HG03460 (cell line): ENCODE data around the gene HIP1.
"Not testable (repeated sequence)": the region's sequence is repeated elsewhere in the genome, so short reads cannot be mapped to it uniquely, and the experiment has no call there.

Source experiments
- ATAC-seq: cut with Tn5 transposase; IDR thresholded peaks from one replicate; pipeline ENCODE4 v1.9.1; 2021; ENCODE audit not compliant: unreplicated experiment

HIP1 gene

GRCh38 chr7:75583255-75583654, 155.5 kb downstream of the HIP1 start:
- ATAC-seq = no peak

GRCh38 chr7:75579899-75580298, 158.8 kb downstream of the HIP1 start:
- no peak for ATAC-seq

DNA sequence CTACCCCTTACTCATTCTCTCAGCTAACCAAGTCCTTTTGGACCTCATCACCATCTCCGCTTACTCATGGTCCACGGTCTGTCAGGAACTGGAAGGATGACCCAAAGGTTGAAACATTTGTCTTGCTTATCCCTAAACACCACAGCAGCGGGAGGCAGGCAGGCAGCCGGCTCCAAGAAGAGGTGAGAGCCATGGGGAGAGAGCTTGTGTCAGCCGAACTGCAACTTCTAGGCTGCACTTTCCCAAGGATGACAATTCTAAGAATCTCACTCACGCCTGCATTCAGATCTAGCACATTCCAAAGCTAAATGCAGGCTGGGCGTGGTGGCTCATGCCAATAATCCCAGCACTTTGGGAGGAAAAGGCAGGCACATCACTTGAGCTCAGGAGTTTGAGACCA, 160.7 kb downstream of the HIP1 start:
- no peak for ATAC-seq

DNA sequence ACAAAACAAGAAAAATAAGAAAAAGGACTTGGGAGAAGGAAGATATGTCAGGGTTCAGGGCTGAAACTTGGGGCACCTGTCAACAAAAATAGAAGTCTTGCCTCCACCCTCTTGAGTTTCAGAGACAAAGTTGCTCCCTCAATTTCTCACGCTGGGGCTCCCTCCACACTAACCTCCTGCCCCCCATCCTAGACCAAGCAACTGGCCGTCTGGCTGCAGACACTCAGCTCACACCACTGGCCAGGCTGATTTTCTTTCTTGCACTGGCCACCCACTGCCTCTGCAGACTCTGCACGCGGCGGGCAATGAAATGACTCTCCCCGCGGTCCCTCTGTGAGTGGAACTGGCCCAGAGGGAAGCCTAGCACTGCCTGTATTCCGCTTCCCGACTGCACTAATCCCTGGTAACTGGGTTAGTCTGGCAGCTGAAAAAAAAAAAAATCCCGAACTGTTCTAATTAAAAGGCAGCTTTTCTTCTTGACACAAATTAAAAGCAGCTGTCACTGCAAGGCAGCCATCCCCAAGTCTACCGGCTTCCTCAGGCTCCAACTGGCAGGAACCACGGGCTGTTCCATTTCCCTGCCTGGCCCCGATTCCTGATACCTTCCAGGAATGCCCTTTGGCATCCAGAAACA, 163.1 kb downstream of the HIP1 start:
- ATAC-seq = no peak

DNA sequence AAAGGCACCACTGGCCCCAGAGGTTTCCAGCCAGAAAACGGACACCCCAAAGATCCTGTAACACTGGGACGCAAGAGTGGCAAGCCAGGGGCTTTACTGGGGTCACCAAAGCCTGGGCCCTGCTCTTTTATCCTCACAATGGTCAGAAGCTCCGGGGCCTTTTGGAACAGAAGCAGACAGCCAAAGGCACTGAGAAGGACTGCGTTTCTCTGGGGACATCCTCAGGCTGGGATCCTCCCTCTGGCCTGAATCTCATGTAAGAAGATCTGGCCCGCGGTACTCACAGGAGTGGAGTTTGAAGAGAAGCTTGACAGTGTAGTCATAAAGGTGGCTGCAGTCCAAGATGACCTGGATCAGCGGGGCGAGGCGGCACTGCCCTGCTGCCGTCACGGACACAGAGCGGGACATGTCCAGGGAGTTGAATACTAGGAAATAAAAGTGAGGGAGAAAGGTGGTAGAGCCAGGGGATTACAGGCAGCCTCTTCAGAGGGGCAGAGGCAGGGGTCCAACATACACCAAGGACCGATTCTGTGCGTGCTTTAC, 165.2 kb downstream of the HIP1 start:
- no peak for ATAC-seq

GRCh38 chr7:75572814-75573213, 165.9 kb downstream of the HIP1 start:
- no peak for ATAC-seq

- no peak for ATAC-seq
These were observed 166.3 kb downstream of the HIP1 start for GRCh38 chr7:75572396-75572795.

DNA sequence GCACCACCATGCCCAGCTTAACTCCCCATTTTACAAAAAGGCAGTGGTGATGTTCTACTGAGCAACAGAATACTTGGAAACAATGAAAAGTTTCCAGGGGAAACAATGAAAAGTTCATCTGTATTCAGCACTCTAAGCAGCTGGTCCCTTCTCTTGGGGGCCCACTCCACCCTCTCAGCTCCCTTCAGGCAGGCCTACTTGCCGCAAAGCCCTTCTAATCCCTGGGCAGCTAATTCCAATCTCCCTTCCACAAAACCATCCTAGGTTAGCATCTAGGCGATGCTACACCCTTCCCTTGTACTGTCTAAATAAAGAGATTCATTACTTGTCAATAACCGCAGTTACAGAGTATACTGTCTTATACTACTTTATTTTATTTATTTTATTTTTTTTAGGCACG, 167.5 kb downstream of the HIP1 start:
- ATAC-seq = no peak

DNA sequence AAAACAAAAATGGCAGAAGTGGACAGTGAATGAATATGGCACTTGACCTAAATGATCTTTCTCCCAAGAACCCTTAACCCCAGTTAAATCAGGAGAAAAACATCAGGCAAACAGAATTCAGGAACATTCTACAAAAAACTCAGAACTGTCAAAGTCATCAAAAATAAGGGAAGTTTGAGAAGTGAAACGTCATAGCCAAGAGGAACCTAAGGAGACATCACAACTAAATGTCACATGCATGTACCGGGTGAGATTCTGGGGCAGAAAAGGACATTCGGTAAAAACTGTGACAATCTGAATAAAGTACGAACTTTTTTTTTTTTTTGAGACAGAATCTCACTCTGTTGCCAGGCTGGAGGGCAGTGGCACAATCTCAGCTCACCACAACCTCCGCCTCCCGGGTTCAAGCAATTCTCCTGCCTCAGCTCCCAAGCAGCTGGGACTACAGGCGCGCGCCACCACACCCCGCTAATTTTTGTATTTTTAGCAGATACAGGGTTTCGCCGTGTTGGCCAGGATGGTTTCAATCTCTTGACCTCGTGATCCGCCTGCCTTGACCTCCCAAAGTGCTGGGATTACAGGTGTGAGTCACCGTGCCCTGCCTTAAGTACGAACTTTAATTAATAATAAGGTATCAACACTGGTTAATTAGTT, 169.0 kb downstream of the HIP1 start:
- not testable (repeated sequence) for ATAC-seq

GRCh38 chr7:75567948-75568595, 170.7 kb downstream of the HIP1 start:
- ATAC-seq = no peak

DNA sequence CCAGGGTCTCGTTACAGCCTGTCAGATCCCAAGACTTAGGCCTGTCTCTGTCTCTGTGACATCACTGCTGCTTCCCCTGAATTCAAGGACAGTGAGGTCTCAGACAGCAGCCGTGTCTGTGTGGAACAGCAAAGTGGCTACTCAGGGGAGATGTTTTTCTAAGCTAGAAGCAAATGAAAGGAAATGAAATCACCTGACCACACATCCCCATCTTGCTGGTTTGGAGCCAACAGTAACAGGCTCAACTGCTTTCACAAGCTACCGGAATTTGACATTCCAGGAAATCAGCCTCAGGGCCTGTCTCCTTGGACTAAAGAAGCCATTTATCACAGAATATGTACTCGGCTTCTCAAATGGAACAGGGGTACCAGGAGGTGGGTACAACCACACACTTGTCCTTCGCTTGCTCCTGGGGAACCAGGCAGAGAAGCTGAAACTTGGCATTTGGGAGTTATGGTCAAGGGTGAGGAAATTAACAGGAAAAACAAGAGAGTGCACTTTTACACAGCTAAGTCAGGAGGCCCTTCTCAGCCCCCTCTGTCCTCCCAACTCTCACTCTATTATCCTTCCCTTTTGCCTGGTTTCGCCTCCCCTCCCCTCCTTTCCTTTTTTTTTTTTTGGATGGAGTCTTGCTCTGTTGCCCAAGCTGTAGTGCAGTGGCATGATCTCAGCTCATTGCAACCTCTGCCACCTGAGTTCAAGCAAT, 173.5 kb downstream of the HIP1 start:
- ATAC-seq = no peak

GRCh38 chr7:75563171-75563570, 175.6 kb downstream of the HIP1 start:
- ATAC-seq = no peak

DNA sequence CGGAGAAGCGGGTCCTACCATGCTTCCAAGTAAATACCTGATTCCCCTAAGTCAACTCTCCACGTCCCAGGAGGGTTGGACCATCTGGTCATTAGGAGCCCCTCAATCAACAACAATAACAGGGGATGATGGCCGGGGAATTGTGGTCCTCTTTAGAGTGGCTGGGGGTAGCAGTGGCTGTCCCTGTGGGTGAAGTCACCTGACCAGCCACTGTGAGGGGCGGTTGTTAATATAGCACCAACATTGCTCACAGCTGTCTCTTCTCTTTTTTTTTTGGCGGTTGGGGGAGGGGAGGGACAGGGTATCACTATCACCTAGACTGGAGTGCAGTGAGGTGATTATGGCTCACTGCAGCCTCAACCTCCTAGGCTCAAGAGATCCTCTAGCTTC, 178.8 kb downstream of the HIP1 start:
- no peak for ATAC-seq

DNA sequence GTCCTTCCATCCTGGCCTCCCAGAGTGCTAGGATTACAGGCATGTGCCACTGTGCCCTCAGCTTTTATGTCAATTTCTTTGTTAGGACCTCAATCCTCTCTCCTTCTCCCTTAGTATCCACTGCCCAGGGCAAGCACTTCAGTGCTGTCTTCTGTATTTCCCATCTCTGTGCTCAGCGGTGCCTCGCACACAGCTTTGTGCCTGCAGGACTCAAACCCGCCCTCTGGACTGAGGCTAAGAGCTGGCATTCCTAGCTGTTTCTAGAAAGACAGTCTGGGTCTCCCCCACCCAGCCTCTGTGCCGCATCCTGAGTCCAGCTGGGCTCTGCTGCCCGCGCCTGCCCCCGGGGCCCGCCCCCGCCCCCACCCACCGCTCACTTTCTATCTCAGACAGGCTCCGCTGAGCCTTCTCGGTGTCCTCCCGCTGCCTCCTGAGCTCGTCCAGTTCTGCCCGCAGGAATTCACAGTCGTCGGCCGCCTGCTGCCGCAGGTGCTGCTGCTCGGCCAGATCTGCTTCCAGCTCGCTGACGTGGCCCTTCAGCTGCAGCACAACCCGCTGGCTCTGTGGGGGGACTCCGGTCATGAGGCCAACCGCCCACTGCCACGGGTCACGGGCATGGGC, 179.3 kb downstream of the HIP1 start:
- ATAC-seq = no peak

DNA sequence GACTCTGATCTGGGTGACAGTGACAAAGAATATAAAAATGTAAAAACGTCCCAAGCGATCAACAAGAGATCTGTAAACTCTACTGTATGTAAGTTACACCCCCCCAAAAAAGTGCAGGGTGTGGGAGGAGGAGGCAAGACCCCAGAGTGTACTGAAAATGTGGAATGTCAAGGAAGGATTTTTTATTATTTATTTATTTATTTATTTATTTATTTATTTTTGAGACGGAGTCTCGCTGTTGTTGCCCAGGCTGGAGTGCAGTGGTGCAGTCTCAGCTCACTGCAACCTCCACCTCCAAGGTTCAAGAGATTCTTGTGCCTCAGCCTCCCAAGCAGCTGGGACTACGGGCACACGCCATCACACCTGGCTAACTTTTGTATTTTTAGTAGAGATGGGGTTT, 181.9 kb downstream of the HIP1 start:
- ATAC-seq = not testable (repeated sequence)

GRCh38 chr7:75555736-75556135, 183.0 kb downstream of the HIP1 start:
- no peak for ATAC-seq

- ATAC-seq = no peak
These were observed 192.3 kb downstream of the HIP1 start for GRCh38 chr7:75546237-75547015.

DNA sequence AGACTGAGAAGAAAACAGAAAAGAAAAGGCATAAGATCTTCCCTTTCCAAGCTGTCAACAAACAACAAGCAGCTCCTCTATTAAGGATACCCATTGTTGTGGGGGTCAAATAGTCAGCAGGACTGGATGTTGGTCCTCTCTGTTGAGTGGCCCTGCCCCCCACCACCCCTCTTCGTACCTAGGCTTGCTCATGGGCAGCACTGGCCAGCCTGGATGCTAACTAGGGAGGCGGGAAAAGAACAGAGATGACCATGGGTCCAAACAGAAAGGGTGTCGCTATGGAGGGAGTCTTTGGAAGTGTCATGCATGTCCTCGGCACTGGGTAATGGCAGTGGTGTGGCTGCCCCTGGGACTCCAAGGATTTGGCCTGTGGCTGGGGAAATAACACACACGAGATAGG, 201.0 kb downstream of the HIP1 start:
- ATAC-seq = no peak

DNA sequence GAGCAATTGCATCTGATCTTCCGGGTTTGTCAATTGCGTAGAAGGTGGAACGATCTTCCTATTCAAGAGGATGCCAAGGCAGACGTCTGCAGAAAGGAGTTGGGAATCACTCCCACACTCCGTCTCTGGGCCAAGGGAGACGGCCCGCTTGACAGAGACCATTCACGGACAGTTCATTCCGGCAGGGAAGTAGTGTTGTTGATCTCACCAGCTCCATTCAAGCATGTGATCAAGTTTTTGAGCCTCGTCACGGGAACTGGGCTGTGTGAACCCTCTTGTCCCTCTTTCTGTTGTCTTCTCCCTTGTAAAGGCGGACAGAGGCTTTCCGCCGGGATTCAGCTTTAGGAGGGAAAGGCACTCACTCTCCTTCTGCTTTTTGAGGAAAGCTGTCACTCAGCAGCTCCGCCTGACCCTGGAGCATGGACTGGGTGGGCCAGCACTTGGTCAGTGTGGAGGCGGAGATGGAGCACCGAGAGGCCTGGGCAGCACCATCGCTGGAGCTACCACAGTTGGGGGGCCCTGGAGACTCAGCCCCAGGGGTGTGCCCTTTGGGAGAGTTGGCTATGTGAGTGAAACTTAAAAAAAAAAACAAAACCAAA, 201.7 kb downstream of the HIP1 start:
- ATAC-seq = no peak

GRCh38 chr7:75536491-75536890, 202.2 kb downstream of the HIP1 start:
- no peak for ATAC-seq
